K562 (cell line): ENCODE measurements around the gene MFSD12. TPM values are rescaled to one million over a fixed set of nuclear protein-coding genes. Genes with fewer than 3 reads are reported as not detected.
A peak's percentile ranks its signal among the peaks of the same experiment; 100 is the strongest.

Experiments
- BCOR ChIP-seq: fragments of 450-650 bp; IDR thresholded peaks from 2 replicates; pipeline ENCODE4 v1.6.1; 2016
- CC2D1A ChIP-seq: fragments of 450-650 bp; IDR thresholded peaks from 2 replicates; pipeline ENCODE4 v1.6.1; 2017; ENCODE audit warnings: mild to moderate bottlenecking
- DNMT1 ChIP-seq: fragments of 450-650 bp; IDR thresholded peaks from 2 replicates; pipeline ENCODE4 v1.6.1; 2016; ENCODE audit warnings: antibody characterized with exemption, mild to moderate bottlenecking
- LCOR ChIP-seq: sonication (generic); formaldehyde crosslinking; IDR thresholded peaks from 2 replicates; pipeline ENCODE4 v1.8.0; 2022; ENCODE audit warnings: mild to moderate bottlenecking, missing genetic modification reagents
- PCBP2 ChIP-seq: fragments of 200-400 bp; formaldehyde crosslinking; IDR thresholded peaks from 2 replicates; pipeline ENCODE4 v1.6.1; 2018; ENCODE audit warnings: low read length, low read depth, mild to moderate bottlenecking, moderate library complexity; ENCODE audit not compliant: poor library complexity, severe bottlenecking
- RBFOX2 ChIP-seq: fragments of 200-400 bp; formaldehyde crosslinking; IDR thresholded peaks from 2 replicates; pipeline ENCODE4 v1.6.1; 2017; ENCODE audit warnings: low read depth, mild to moderate bottlenecking, low read length, moderate library complexity
- RFX1 ChIP-seq: fragments of 450-650 bp; IDR thresholded peaks from 2 replicates; pipeline ENCODE4 v1.6.1; 2016; ENCODE audit warnings: mild to moderate bottlenecking, moderate library complexity
- SOX6 ChIP-seq: fragments of 450-650 bp; IDR thresholded peaks from 2 replicates; pipeline ENCODE4 v1.6.1; 2014; ENCODE audit warnings: mild to moderate bottlenecking
- THAP12 ChIP-seq: fragments of 250-450 bp; sonication (Bioruptor Pico); IDR thresholded peaks from 2 replicates; pipeline ENCODE4 v1.9.0; 2021; ENCODE audit warnings: mild to moderate bottlenecking, inconsistent platforms
- ZNF133 ChIP-seq: fragments of 250-450 bp; sonication (Bioruptor Pico); IDR thresholded peaks from 2 replicates; pipeline ENCODE4 v1.4.0; 2020; ENCODE audit warnings: mild to moderate bottlenecking
- ZNF282 ChIP-seq: sonication (generic); formaldehyde crosslinking; IDR thresholded peaks from 2 replicates; pipeline ENCODE4 v1.8.1; 2023; ENCODE audit warnings: missing genetic modification reagents
- polyA plus RNA-seq, 8 experiments: library from polyadenylated mRNA; depleted of rRNA in 4 of 8; stranded (reverse) in 5 of 8; unstranded in 3 of 8; fragments of >200 nt; fragmentation: Nextera tagmentation in 2 of 8; fragmentation: Illumina TruSeq in 1 of 8; extraction: Ambion mirVana in 2 of 8; extraction: Trizol in 1 of 8; gene quantifications; 2 replicates each; pipeline versions ENCODE4 v1.2.1 to v1.2.3, GENCODE V29; 2011 to 2014; ENCODE audit warnings: inconsistent platforms in 1 of 8, missing spikeins in 1 of 8
- total RNA-seq, 7 experiments: library from RNA; depleted of rRNA in 6 of 7; stranded (reverse); fragments of >200 nt in 6 of 7; fragmentation: Illumina TruSeq in 2 of 7; extraction: Trizol in 2 of 7; gene quantifications; 2 replicates each; pipeline versions ENCODE4 v1.2.1 to v1.2.3, GENCODE V29; 2011 to 2021; ENCODE audit warnings: low replicate concordance in 1 of 7
- TF ChIP-seq, protein P1 (sequence below): fragments of 450-650 bp; IDR thresholded peaks from 2 replicates; pipeline ENCODE4 v1.6.1; 2016; ENCODE audit warnings: low read depth
- TF ChIP-seq, protein P2 (sequence below): fragments of 250-450 bp; sonication (Bioruptor Pico); IDR thresholded peaks from 2 replicates; pipeline ENCODE4 v1.8.0; 2021; ENCODE audit warnings: moderate library complexity, mild to moderate bottlenecking, inconsistent platforms
- TF ChIP-seq, protein P3 (sequence below): sonication (generic); formaldehyde crosslinking; IDR thresholded peaks from 2 replicates; pipeline ENCODE4 v1.8.1; 2023; ENCODE audit warnings: mild to moderate bottlenecking, missing genetic modification reagents, moderate library complexity

Gene MFSD12
- total and polyA plus RNA-seq, 9 of the 15 experiments (the other 6 are each of a cell fraction or from before 2014, with no cell fraction given), result 0.69 to 112 (median 31.8) TPM

DNA sequence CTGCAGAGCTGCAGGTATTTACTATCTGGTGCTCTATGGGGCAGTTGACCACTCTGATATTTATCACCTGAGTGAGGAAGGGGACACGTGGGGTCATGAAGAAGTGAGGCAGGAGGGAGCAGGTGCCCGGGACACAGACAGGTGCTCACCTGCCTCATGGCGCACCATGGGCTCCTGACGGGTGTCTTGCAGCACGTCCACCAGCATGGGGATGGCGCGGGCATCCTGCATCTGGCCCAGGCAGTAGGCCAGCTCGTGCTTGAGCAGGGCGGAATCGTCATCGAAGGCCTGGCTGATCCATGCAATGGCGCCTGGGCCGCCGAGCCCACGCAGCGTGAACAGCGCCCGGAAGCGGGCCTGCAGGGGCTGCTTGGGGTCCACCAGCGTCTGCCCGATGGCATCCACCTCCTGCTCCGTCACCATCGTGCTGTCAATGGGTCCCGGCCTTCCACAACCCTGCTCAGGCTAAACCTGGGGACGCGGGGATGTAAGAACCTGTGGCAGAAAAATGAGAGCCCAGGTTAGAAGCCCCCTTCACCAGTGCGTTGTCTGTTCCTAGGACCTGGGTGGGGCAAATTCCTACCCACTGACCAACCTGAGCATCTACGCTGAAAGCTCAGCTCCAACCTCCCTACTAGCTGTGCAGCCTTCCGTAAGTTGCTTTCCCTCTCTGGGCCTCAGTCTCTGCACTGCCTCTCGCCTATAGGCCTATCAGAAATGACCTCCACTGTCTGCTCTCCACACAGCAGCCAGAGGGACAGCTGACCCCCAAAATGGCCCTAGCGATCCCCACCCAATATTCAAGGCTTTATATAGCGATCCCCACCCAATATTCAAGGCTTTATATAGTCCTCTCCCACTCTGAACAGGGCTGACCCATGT is 60.8 kb downstream of the MFSD12 start (continued):
- TF ChIP-seq, protein P1, sequence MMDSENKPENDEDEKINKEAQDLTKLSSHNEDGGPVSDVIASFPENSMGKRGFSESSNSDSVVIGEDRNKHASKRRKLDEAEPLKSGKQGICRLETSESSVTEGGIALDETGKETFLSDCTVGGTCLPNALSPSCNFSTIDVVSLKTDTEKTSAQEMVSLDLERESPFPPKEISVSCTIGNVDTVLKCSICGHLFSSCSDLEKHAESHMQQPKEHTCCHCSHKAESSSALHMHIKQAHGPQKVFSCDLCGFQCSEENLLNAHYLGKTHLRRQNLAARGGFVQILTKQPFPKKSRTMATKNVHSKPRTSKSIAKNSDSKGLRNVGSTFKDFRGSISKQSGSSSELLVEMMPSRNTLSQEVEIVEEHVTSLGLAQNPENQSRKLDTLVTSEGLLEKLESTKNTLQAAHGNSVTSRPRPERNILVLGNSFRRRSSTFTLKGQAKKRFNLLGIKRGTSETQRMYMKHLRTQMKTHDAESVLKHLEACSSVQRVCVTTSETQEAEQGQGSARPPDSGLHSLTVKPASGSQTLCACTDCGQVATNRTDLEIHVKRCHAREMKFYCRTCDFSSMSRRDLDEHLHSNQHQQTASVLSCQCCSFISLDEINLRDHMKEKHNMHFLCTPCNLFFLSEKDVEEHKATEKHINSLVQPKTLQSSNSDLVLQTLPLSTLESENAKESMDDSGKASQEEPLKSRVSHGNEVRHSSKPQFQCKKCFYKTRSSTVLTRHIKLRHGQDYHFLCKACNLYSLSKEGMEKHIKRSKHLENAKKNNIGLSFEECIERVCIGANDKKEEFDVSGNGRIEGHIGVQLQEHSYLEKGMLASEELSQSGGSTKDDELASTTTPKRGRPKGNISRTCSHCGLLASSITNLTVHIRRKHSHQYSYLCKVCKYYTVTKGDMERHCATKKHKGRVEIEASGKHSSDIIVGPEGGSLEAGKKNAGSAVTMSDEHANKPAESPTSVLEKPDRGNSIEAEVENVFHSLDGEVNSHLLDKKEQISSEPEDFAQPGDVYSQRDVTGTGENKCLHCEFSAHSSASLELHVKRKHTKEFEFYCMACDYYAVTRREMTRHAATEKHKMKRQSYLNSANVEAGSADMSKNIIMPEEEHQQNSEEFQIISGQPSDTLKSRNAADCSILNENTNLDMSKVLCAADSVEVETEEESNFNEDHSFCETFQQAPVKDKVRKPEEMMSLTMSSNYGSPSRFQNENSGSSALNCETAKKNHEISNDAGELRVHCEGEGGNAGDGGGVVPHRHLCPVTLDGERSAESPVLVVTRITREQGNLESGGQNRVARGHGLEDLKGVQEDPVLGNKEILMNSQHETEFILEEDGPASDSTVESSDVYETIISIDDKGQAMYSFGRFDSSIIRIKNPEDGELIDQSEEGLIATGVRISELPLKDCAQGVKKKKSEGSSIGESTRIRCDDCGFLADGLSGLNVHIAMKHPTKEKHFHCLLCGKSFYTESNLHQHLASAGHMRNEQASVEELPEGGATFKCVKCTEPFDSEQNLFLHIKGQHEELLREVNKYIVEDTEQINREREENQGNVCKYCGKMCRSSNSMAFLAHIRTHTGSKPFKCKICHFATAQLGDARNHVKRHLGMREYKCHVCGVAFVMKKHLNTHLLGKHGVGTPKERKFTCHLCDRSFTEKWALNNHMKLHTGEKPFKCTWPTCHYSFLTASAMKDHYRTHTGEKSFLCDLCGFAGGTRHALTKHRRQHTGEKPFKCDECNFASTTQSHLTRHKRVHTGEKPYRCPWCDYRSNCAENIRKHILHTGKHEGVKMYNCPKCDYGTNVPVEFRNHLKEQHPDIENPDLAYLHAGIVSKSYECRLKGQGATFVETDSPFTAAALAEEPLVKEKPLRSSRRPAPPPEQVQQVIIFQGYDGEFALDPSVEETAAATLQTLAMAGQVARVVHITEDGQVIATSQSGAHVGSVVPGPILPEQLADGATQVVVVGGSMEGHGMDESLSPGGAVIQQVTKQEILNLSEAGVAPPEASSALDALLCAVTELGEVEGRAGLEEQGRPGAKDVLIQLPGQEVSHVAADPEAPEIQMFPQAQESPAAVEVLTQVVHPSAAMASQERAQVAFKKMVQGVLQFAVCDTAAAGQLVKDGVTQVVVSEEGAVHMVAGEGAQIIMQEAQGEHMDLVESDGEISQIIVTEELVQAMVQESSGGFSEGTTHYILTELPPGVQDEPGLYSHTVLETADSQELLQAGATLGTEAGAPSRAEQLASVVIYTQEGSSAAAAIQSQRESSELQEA, result no peak
- TF ChIP-seq LCOR, result no peak
- no peak for TF ChIP-seq SOX6
- TF ChIP-seq PCBP2, result no peak
- TF ChIP-seq, protein P2, sequence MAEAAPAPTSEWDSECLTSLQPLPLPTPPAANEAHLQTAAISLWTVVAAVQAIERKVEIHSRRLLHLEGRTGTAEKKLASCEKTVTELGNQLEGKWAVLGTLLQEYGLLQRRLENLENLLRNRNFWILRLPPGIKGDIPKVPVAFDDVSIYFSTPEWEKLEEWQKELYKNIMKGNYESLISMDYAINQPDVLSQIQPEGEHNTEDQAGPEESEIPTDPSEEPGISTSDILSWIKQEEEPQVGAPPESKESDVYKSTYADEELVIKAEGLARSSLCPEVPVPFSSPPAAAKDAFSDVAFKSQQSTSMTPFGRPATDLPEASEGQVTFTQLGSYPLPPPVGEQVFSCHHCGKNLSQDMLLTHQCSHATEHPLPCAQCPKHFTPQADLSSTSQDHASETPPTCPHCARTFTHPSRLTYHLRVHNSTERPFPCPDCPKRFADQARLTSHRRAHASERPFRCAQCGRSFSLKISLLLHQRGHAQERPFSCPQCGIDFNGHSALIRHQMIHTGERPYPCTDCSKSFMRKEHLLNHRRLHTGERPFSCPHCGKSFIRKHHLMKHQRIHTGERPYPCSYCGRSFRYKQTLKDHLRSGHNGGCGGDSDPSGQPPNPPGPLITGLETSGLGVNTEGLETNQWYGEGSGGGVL (CRISPR knock-in tag), result no peak
- TF ChIP-seq THAP12, result no peak
- no peak for TF ChIP-seq ZNF282
- TF ChIP-seq RBFOX2, result 0 out of 2 replicates have a peak, but pooled peaks have one; percentile 27
- no peak for TF ChIP-seq DNMT1
- TF ChIP-seq BCOR, result peak; percentile 65
- no peak for TF ChIP-seq RFX1
- no peak for TF ChIP-seq ZNF133
- no peak for TF ChIP-seq CC2D1A
- TF ChIP-seq, protein P3, sequence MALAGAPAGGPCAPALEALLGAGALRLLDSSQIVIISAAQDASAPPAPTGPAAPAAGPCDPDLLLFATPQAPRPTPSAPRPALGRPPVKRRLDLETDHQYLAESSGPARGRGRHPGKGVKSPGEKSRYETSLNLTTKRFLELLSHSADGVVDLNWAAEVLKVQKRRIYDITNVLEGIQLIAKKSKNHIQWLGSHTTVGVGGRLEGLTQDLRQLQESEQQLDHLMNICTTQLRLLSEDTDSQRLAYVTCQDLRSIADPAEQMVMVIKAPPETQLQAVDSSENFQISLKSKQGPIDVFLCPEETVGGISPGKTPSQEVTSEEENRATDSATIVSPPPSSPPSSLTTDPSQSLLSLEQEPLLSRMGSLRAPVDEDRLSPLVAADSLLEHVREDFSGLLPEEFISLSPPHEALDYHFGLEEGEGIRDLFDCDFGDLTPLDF (CRISPR knock-in tag), result no peak
